IPS DF 6.9 (cell line): ENCODE results near the gene GUCY1A1.

Experiments
- DNase-seq: peaks from one replicate; pipeline ENCODE4 v3.0.0-alpha.2; 2013; ENCODE audit warnings: low read depth, low spot score
- H3K27ac ChIP-seq: one replicate; pipeline ENCODE4 v1.5.1; 2013; ENCODE audit warnings: low read length, control low read depth
- H3K27me3 ChIP-seq: 2 replicates; pipeline ENCODE4 v1.6.1; 2013; ENCODE audit warnings: mild to moderate bottlenecking, low read length; ENCODE audit not compliant: control insufficient read depth, insufficient read depth
- H3K36me3 ChIP-seq: 2 replicates; pipeline ENCODE4 v1.6.1; 2013; ENCODE audit warnings: low read length; ENCODE audit not compliant: control insufficient read depth, insufficient read depth
- H3K4me1 ChIP-seq: 2 replicates; pipeline ENCODE4 v1.6.1; 2013; ENCODE audit warnings: low read length; ENCODE audit not compliant: control insufficient read depth, insufficient read depth
- H3K4me3 ChIP-seq: 2 replicates; pipeline ENCODE4 v1.5.1; 2013; ENCODE audit warnings: mild to moderate bottlenecking, low read length
- H3K9me3 ChIP-seq: 2 replicates; pipeline ENCODE4 v1.6.1; 2013; ENCODE audit warnings: low read length, inconsistent platforms; ENCODE audit not compliant: control insufficient read depth, insufficient read depth
- WGBS: extraction: QIAGEN DNeasy Blood & Tissue Kit; methylation state at CpG from one replicate; pipeline ENCODE4 v1.1.7; 2013; ENCODE audit warnings: mixed read lengths, missing lambda C conversion rate; ENCODE audit not compliant: insufficient read length, insufficient coverage; 5-methylcytosine and 5-hydroxymethylcytosine counted together

The GUCY1A1 gene

GRCh38 chr4:155678011-155678410 is 11.4 kb downstream of the GUCY1A1 start:
- no peaks in the 10 kb centered on the region for H3K9me3 ChIP-seq
- H3K27me3 ChIP-seq: no peaks in the 10 kb centered on the region
- no CpG with 5 or more reads among the region's 2 CpGs for WGBS
- H3K36me3 ChIP-seq: no peaks in the 10 kb centered on the region
- no peak for DNase-seq
- H3K4me1 ChIP-seq: no peaks in the 10 kb centered on the region
- H3K27ac ChIP-seq: no peak overlapping the region
- H3K4me3 ChIP-seq: no peak overlapping the region

GRCh38 chr4:155679343-155679742 is 12.7 kb downstream of the GUCY1A1 start:
- Histone ChIP-seq H3K27ac (no peak overlapping the region), H3K36me3 (no peaks in the 10 kb centered on the region), H3K4me3 (no peak overlapping the region), H3K4me1 (no peaks in the 10 kb centered on the region), H3K27me3 (no peaks in the 10 kb centered on the region), H3K9me3 (no peaks in the 10 kb centered on the region)
- no peak for DNase-seq
- WGBS: no CpG with 5 or more reads among the region's 5 CpGs

- no peak overlapping the region for H3K27ac ChIP-seq
- no peak overlapping the region for H3K4me3 ChIP-seq
- no peaks in the 10 kb centered on the region for H3K4me1 ChIP-seq
- WGBS: no CpG with 5 or more reads among the region's 3 CpGs
- no peaks in the 10 kb centered on the region for H3K36me3 ChIP-seq
- no peak for DNase-seq
- H3K9me3 ChIP-seq: no peaks in the 10 kb centered on the region
- H3K27me3 ChIP-seq: no peaks in the 10 kb centered on the region
These were observed 15.2 kb downstream of the GUCY1A1 start for GRCh38 chr4:155681886-155682285.

GRCh38 chr4:155684423-155684822 is 17.8 kb downstream of the GUCY1A1 start:
- no peak for DNase-seq
- WGBS: no CpG with 5 or more reads among the region's 2 CpGs
- no peaks in the 10 kb centered on the region for H3K36me3 ChIP-seq
- H3K9me3 ChIP-seq: no peaks in the 10 kb centered on the region
- no peaks in the 10 kb centered on the region for H3K4me1 ChIP-seq
- H3K27ac ChIP-seq: no peak overlapping the region
- H3K4me3 ChIP-seq: no peak overlapping the region
- H3K27me3 ChIP-seq: no peaks in the 10 kb centered on the region

- no peaks in the 10 kb centered on the region for H3K4me1 ChIP-seq
- H3K36me3 ChIP-seq: no peaks in the 10 kb centered on the region
- H3K27me3 ChIP-seq: no peaks in the 10 kb centered on the region
- no peak overlapping the region for H3K4me3 ChIP-seq
- no peaks in the 10 kb centered on the region for H3K9me3 ChIP-seq
- no peak overlapping the region for H3K27ac ChIP-seq
- WGBS: no CpG with 5 or more reads among the region's 1 CpG
- no peak for DNase-seq
These were observed 18.4 kb downstream of the GUCY1A1 start for GRCh38 chr4:155684892-155685541.

- no peak for DNase-seq
- Histone ChIP-seq H3K4me3 (no peak overlapping the region), H3K27ac (no peak overlapping the region), H3K4me1 (no peaks in the 10 kb centered on the region), H3K27me3 (no peaks in the 10 kb centered on the region), H3K36me3 (no peaks in the 10 kb centered on the region), H3K9me3 (no peaks in the 10 kb centered on the region)
- WGBS: no CpG with 5 or more reads among the region's 6 CpGs
These were observed 20.8 kb downstream of the GUCY1A1 start for GRCh38 chr4:155687380-155687982.

- H3K36me3 ChIP-seq: no peaks in the 10 kb centered on the region
- no peaks in the 10 kb centered on the region for H3K9me3 ChIP-seq
- H3K4me3 ChIP-seq: no peak overlapping the region
- H3K4me1 ChIP-seq: no peaks in the 10 kb centered on the region
- H3K27me3 ChIP-seq: no peaks in the 10 kb centered on the region
- no CpG with 5 or more reads among the region's 1 CpG for WGBS
- DNase-seq: no peak
- H3K27ac ChIP-seq: no peak overlapping the region
These were observed 21.6 kb downstream of the GUCY1A1 start for GRCh38 chr4:155688211-155688610.

- WGBS: no CpG with 5 or more reads among the region's 2 CpGs
- Histone ChIP-seq H3K27ac (no peak overlapping the region), H3K27me3 (no peaks in the 10 kb centered on the region), H3K36me3 (no peaks in the 10 kb centered on the region), H3K9me3 (no peaks in the 10 kb centered on the region), H3K4me1 (no peaks in the 10 kb centered on the region), H3K4me3 (no peak overlapping the region)
- no peak for DNase-seq
These were observed 22.2 kb downstream of the GUCY1A1 start for GRCh38 chr4:155688860-155689259.

- no peak for DNase-seq
- no CpG with 5 or more reads among the region's 3 CpGs for WGBS
- H3K4me3 ChIP-seq: no peak overlapping the region
- no peaks in the 10 kb centered on the region for H3K27me3 ChIP-seq
- no peaks in the 10 kb centered on the region for H3K36me3 ChIP-seq
- H3K9me3 ChIP-seq: no peaks in the 10 kb centered on the region
- H3K27ac ChIP-seq: no peak overlapping the region
- no peaks in the 10 kb centered on the region for H3K4me1 ChIP-seq
These were observed 23.6 kb downstream of the GUCY1A1 start for GRCh38 chr4:155690044-155690837.

- H3K27me3 ChIP-seq: no peaks in the 10 kb centered on the region
- no peak for DNase-seq
- no CpG with 5 or more reads among the region's 1 CpG for WGBS
- H3K27ac ChIP-seq: no peak overlapping the region
- no peaks in the 10 kb centered on the region for H3K36me3 ChIP-seq
- H3K4me3 ChIP-seq: no peak overlapping the region
- no peaks in the 10 kb centered on the region for H3K9me3 ChIP-seq
- no peaks in the 10 kb centered on the region for H3K4me1 ChIP-seq
These were observed 25.7 kb downstream of the GUCY1A1 start for GRCh38 chr4:155692361-155692760.
